ENCODE results near the gene SLC29A2.

The SLC29A2 gene

GRCh38 chr11:66366844-66367477 lies 4.6 kb downstream of the SLC29A2 start:
- H3K36me3 ChIP-seq (replicated peaks in 1 of 2; ENCODE audit: control insufficient read depth in 2 of 2, insufficient read depth in 2 of 2, low read length in 2 of 2): peaks cover 3 to 54% of the 10 kb centered on the region in 2 donors

GRCh38 chr11:66365711-66366619 lies 5.6 kb downstream of the SLC29A2 start:
- no CpG with 5 or more reads among the region's 14 CpGs for WGBS, 2 donors (ENCODE audit: extremely low coverage in 2 of 2, insufficient read length in 2 of 2, insufficient replicate concordance in 1 of 2)
- no peak overlapping the region for H2AFZ ChIP-seq (ENCODE audit: low read length)
- no peak overlapping the region for H2BK5ac ChIP-seq (ENCODE audit: low read length)
- H3K4me1 ChIP-seq (ENCODE audit: control insufficient read depth in 2 of 2, insufficient read depth in 1 of 2, low read depth in 1 of 2, low read length in 2 of 2): peaks cover 7 to 8% of the 10 kb centered on the region in 2 donors
- no peak overlapping the region for H3K9ac ChIP-seq (ENCODE audit: low read depth, low read length, poor library complexity)
- no peak overlapping the region for H3K4me3 ChIP-seq (ENCODE audit: low read length in 2 of 2)
- H3K14ac ChIP-seq (ENCODE audit: low read length): no peak overlapping the region
- no peak for DNase-seq (ENCODE audit: low spot score)
- no peak overlapping the region for H2BK120ac ChIP-seq (ENCODE audit: low read depth, low read length)
- peak overlapping the region; percentile 70 for H3K23ac ChIP-seq (ENCODE audit: low read depth, low read length, poor library complexity)
- no peak overlapping the region for H2BK15ac ChIP-seq (ENCODE audit: low read length)
- H3K4ac ChIP-seq (ENCODE audit: low read length): no peak overlapping the region
- no peak overlapping the region for H4K8ac ChIP-seq (ENCODE audit: low read depth, low read length)
- H4K91ac ChIP-seq (ENCODE audit: low read depth, low read length, poor library complexity): no peak overlapping the region
- no peaks in the 10 kb centered on the region for H3K27me3 ChIP-seq (ENCODE audit: control insufficient read depth in 3 of 3, insufficient read depth in 3 of 3, low read depth in 1 of 3, low read length in 3 of 3)
- no peaks in the 10 kb centered on the region for H3K9me3 ChIP-seq (replicated peaks in 1 of 2; ENCODE audit: control insufficient read depth in 2 of 2, insufficient read depth in 1 of 2, low read depth in 1 of 2, low read length in 2 of 2)
- H3K79me1 ChIP-seq (ENCODE audit: low read depth, low read length): peaks cover 13% of the 10 kb centered on the region
- H3K4me2 ChIP-seq (ENCODE audit: insufficient read depth, low read length, poor library complexity, severe bottlenecking): no peak overlapping the region
- H3K36me3 ChIP-seq (replicated peaks in 1 of 2; ENCODE audit: control insufficient read depth in 2 of 2, insufficient read depth in 2 of 2, low read length in 2 of 2): peaks cover 3 to 57% of the 10 kb centered on the region in 2 donors
- no peak overlapping the region for H2BK12ac ChIP-seq (ENCODE audit: low read length)
- H3K27ac ChIP-seq (replicated peaks; ENCODE audit: low read length): peak overlapping the region; percentile 25
- no peak overlapping the region for H3K18ac ChIP-seq (ENCODE audit: low read length)
- no peak overlapping the region for H2AK5ac ChIP-seq (ENCODE audit: low read depth, low read length)

More at GRCh38 chr11:66366844-66367477, 4.6 kb downstream of the SLC29A2 start:
- no peak overlapping the region for H3K4me3 ChIP-seq (ENCODE audit: low read length in 2 of 2)
- H2BK5ac ChIP-seq (ENCODE audit: low read length): no peak overlapping the region
- peaks cover 7 to 11% of the 10 kb centered on the region in 2 donors for H3K4me1 ChIP-seq (ENCODE audit: control insufficient read depth in 2 of 2, insufficient read depth in 1 of 2, low read depth in 1 of 2, low read length in 2 of 2)
- no peak overlapping the region for H3K18ac ChIP-seq (ENCODE audit: low read length)
- H3K27me3 ChIP-seq (ENCODE audit: control insufficient read depth in 3 of 3, insufficient read depth in 3 of 3, low read depth in 1 of 3, low read length in 3 of 3): no peaks in the 10 kb centered on the region
- H4K8ac ChIP-seq (ENCODE audit: low read depth, low read length): no peak overlapping the region
- DNase-seq (ENCODE audit: low spot score): no peak
- no peak overlapping the region for H2BK120ac ChIP-seq (ENCODE audit: low read depth, low read length)
- H3K79me1 ChIP-seq (ENCODE audit: low read depth, low read length): peaks cover 13% of the 10 kb centered on the region
- H3K9ac ChIP-seq (ENCODE audit: low read depth, low read length, poor library complexity): no peak overlapping the region
- no peak overlapping the region for H2BK15ac ChIP-seq (ENCODE audit: low read length)
- no CpG with 5 or more reads among the region's 8 CpGs for WGBS, 2 donors (ENCODE audit: extremely low coverage in 2 of 2, insufficient read length in 2 of 2, insufficient replicate concordance in 1 of 2)
- H4K91ac ChIP-seq (ENCODE audit: low read depth, low read length, poor library complexity): no peak overlapping the region
- no peaks in the 10 kb centered on the region for H3K9me3 ChIP-seq (replicated peaks in 1 of 2; ENCODE audit: control insufficient read depth in 2 of 2, insufficient read depth in 1 of 2, low read depth in 1 of 2, low read length in 2 of 2)
- H2AFZ ChIP-seq (ENCODE audit: low read length): no peak overlapping the region
- H3K4me2 ChIP-seq (ENCODE audit: insufficient read depth, low read length, poor library complexity, severe bottlenecking): no peak overlapping the region
- H2BK12ac ChIP-seq (ENCODE audit: low read length): no peak overlapping the region
- H3K27ac ChIP-seq (replicated peaks; ENCODE audit: low read length): no peak overlapping the region
- no peak overlapping the region for H2AK5ac ChIP-seq (ENCODE audit: low read depth, low read length)
- no peak overlapping the region for H3K14ac ChIP-seq (ENCODE audit: low read length)
- peak overlapping the region; percentile 25 for H3K23ac ChIP-seq (ENCODE audit: low read depth, low read length, poor library complexity)
- H3K4ac ChIP-seq (ENCODE audit: low read length): no peak overlapping the region

DNA sequence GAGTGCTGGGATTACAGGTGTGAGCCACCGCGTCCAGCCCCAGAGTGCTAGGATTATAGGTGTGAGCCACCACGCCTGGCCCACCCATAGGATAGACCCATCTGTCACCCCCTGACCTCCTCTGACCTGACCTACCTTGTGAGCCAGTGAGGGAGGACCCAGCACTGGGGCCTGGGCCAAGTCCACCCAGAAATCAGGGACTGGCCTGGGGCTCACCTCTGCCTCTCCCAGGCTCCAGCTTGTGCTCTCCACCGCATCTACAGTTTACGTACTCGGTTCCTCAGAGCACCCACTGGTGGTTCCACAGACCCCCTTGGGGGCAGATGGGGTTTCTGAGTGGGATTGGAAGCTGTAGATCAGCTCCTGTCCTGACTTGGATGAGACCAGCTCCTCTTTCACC lies 6.4 kb downstream of the SLC29A2 start:
- Histone ChIP-seq H2BK120ac (ENCODE audit: low read depth, low read length) (no peak overlapping the region), H3K4me1 (ENCODE audit: control insufficient read depth in 2 of 2, insufficient read depth in 1 of 2, low read depth in 1 of 2, low read length in 2 of 2) (peaks cover 5 to 8% of the 10 kb centered on the region in 2 donors), H3K27ac (replicated peaks; ENCODE audit: low read length) (no peak overlapping the region), H2BK15ac (ENCODE audit: low read length) (no peak overlapping the region), H2BK5ac (ENCODE audit: low read length) (no peak overlapping the region), H4K8ac (ENCODE audit: low read depth, low read length) (no peak overlapping the region), H3K27me3 (ENCODE audit: control insufficient read depth in 3 of 3, insufficient read depth in 3 of 3, low read depth in 1 of 3, low read length in 3 of 3) (no peaks in the 10 kb centered on the region), H3K18ac (ENCODE audit: low read length) (no peak overlapping the region), H3K9ac (ENCODE audit: low read depth, low read length, poor library complexity) (no peak overlapping the region), H3K4ac (ENCODE audit: low read length) (no peak overlapping the region), H3K4me2 (ENCODE audit: insufficient read depth, low read length, poor library complexity, severe bottlenecking) (no peak overlapping the region), H2AFZ (ENCODE audit: low read length) (no peak overlapping the region), H2AK5ac (ENCODE audit: low read depth, low read length) (no peak overlapping the region), H3K36me3 (replicated peaks in 1 of 2; ENCODE audit: control insufficient read depth in 2 of 2, insufficient read depth in 2 of 2, low read length in 2 of 2) (peaks cover 6 to 60% of the 10 kb centered on the region in 2 donors), H3K79me1 (ENCODE audit: low read depth, low read length) (peaks cover 13% of the 10 kb centered on the region), H3K23ac (ENCODE audit: low read depth, low read length, poor library complexity) (no peak overlapping the region), H3K4me3 (ENCODE audit: low read length in 2 of 2) (no peak overlapping the region), H4K91ac (ENCODE audit: low read depth, low read length, poor library complexity) (no peak overlapping the region), H3K14ac (ENCODE audit: low read length) (no peak overlapping the region), H2BK12ac (ENCODE audit: low read length) (no peak overlapping the region), H3K9me3 (replicated peaks in 1 of 2; ENCODE audit: control insufficient read depth in 2 of 2, insufficient read depth in 1 of 2, low read depth in 1 of 2, low read length in 2 of 2) (no peaks in the 10 kb centered on the region)
- no CpG with 5 or more reads among the region's 6 CpGs for WGBS, 2 donors (ENCODE audit: extremely low coverage in 2 of 2, insufficient read length in 2 of 2, insufficient replicate concordance in 1 of 2)
- no peak for DNase-seq (ENCODE audit: low spot score)

All from neuronal stem cell (in vitro differentiated cells).